GM19043 (cell line): ENCODE data around the gene CCDC102A.

Experiments
- ATAC-seq: cut with Tn5 transposase; IDR thresholded peaks from one replicate; pipeline ENCODE4 v1.9.1; 2021; ENCODE audit warnings: low read depth; ENCODE audit not compliant: unreplicated experiment

Gene CCDC102A

DNA sequence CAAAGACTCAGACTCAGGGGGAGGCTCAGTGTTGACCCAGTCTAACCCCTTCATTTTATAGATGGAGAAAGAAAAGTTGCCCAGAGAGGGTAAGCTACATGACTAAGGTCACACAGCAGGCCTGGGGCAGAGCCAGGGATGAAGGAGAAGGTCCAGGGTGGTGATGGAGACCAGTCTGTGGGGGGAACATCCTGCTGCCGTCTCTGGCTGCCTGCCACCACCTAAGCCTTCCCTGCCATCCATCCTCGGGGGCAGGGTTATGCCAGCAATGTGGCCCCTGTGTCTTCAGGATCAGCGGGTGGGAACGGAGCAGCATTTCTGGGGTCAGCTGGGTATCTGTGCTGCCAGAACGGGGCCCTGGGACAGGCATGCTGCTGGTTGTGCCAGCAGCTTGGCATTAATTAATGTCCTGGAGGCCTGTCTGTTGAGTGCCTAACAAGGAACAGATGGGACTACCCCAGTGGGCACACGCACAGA, 55.6 kb downstream of the CCDC102A start:
- no peak for ATAC-seq

DNA sequence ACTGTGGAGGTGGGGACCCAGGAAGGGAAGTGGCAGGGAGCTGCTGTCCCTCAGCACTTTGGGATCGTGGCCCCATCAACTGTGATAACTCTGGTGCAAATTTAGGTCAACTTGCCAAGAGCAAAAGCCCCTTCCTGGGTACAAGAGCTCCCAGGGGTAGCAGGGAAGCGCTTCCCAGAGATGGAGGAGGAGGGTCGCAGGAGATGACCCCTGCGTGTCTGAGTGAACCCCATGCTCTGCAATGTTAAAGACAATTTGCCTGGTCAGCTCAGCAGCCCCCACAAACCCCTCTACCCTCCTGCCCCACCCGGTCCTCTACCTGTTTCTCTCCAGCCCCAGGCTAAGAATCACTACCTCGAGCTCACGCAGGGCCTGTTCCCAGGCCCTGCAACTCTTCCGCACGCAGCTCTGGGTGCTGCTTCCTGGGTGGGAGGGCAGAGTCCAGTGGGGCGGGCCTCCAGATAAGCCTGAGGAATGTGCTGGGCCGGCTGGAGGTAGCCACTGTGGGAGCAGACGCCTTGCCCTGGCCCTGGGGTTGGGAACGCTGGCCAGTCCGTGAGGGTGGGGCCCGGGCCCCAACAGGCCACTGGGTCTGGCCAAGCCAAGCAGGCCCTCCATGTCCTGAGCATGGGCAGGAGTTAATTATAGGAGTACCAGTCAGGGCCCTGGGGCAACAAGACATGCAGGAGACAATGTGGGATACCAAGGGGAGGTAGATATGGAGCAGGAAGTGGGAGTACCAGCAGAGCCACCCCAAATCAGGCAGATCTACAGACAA, 56.2 kb downstream of the CCDC102A start:
- no peak for ATAC-seq

DNA sequence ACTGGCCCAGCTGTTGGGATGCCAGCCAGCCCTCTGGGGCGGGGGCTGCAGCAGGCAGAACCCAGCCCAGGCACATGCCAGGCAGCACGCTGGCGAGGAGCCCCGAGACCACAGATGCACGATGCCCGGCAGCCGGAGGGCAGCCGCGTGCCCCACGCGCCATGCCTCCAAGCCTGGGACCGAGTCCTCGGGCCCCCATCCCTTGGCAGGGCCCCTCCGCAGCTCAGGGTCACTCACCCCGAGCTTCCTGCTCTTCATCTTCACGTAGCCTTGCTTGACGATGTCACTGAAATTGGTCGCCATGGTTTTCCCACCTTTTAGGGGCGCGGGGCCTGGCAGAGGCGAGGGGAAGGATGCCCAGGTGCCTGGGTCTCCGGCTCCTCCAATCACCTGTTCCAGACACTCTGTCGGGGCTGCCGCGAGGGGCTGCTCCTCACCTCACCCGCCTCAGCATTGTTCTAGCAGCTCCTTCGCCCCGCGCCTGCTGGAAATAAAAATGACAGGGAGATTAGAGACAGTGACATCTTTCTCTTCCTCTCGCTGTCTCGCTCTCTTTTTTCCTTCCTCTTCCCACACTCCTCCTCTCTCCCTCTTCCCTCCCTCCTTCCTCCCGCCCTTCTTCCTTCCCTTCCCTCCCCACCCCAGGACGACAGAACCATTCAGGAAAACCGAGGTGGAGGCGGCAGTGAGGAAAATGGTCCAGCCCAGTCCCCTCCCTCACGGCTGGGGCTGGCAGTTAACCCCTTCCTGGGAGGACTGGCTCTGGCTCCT, 57.0 kb downstream of the CCDC102A start:
- ATAC-seq: no peak

DNA sequence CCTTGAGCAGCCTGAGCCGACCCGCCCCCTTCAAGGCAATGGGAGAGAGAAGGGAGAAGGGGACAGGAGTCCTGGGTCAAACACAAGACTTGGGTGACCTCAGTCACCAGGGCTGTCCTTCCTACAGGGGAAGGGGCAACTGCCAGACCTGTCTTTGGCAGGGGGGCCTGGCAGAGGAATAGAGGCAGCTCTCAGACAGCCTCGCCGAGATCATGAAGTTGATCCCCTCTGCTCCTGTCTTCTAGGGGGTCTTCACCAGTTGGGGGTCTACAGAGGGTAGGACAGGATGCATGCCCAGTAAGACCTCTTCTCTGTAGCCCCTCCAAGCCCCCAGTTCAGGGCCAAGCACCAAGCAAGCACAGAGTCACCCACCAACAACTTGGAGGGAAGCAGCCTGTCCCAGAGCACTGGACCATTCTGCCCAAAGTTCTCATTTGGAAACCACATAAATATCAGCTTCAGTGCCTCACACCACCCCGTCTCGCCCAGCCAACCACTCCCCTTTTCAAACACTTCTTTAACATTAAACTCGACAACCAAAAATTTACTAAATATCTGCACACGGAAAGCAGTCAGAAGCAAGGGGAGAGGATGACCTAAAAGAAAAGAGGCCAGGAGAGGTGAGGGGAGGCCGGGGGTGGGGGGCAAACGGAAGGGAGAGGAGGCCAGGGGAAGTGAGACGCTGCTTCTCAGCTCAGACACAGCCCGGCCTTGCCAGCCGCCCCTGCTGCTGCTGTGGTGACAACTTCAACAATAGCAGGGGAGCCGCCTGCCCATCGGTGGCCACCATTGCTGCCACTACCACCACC, 57.8 kb downstream of the CCDC102A start:
- no peak for ATAC-seq

DNA sequence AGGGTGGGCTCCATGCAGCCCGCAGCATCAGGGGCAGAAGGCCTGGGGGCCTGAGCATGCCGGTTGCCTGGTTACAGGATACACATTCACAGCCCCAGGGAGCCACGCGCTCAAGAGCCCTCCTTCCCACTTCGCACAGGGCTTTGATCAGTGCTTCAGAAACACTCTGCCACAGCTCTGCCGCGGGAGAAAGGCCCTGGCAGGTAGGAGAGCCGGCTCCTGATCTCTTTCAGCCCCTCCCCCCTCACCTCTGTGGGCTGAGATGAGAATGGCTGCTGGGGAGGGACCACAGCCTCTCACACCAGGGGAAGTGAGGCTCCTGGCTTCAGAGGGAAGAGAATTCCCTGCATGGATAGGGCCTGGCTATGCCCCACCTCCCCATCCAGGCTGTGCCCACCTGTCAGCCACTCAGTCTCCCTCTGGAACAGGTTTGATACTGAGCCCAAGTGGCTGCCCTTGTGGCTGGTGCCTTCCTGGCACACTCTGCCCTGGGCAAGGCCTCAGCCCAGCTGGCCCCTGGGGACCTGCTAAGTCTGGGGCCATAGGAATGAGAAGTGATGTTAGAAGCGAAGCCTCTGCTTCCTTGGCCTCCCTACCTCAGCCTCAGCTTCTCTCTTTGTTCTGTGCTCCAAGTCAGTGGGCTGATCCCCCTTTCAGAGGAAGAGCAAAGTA, 58.7 kb downstream of the CCDC102A start:
- no peak for ATAC-seq

DNA sequence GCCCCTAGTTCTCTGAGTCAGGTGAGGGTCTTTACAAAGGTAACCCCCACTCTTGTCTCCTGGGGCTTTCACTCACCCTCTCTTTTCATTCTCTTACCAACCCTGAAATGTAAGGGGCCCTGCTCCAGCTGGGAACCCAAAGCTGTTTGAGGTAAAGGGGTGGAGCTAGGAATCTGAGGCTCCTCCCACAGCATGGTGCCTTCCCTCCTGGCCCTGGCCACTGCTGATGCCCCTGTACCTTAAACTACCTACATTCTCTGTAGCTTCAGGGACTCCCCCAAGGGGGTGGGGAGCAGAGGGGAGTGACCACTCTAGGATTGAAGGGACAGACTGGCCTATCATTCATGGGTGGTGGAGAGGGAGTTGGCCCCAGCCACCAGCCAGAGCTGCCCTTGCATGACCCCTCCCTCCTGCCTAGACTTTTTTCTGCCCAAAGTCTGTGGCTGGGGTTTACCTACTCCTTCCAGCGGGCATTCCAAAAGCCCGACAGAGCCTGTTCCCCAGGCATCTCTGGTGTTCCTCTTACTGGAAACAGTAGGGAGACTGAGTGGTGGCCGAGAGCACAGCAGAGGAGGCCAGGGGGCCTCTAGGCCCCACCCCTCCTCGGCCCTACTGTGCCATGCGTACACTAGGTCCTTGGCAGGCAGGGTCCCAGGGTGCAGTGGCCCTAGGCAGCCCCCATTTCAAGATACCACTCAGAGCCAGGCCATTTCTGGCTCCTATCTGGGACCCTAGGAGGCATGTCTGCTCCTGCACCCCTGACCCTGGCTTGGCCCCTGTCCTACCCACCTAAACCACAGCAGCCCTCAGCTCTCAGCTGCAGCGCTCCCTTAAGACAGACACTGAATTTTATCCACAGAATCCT, 59.6 kb downstream of the CCDC102A start:
- no peak for ATAC-seq

DNA sequence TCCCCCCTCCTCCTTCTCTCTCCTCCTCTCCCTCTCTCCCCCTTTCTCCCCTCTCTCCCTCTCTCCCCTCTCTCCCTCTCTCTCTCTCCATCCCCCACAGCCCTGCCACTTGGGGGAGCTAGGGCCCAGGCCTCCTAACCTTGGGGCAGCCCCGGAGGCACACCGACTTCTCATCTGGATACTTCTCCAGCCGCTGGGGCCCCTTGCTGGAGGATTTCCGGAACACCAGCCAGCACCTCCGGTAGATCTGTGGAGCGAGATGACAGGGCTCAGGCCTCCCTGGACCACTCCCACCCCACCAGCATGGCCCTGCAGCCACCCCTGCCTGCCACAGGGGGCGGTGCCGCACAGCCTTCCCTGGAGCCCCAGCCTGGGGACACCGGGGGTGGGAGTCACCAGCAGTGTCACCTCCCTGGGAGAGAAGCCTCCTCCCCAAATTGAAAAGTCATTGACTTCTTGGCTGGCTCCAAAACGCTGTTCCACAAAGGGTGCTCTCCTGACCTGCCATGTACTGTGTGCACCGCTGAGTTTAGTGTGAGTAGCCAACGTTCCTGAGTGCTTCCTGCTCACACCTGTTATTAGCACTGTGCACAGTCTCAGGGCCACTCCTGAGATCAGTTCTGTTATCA, 60.5 kb downstream of the CCDC102A start:
- ATAC-seq: peak; percentile 95

DNA sequence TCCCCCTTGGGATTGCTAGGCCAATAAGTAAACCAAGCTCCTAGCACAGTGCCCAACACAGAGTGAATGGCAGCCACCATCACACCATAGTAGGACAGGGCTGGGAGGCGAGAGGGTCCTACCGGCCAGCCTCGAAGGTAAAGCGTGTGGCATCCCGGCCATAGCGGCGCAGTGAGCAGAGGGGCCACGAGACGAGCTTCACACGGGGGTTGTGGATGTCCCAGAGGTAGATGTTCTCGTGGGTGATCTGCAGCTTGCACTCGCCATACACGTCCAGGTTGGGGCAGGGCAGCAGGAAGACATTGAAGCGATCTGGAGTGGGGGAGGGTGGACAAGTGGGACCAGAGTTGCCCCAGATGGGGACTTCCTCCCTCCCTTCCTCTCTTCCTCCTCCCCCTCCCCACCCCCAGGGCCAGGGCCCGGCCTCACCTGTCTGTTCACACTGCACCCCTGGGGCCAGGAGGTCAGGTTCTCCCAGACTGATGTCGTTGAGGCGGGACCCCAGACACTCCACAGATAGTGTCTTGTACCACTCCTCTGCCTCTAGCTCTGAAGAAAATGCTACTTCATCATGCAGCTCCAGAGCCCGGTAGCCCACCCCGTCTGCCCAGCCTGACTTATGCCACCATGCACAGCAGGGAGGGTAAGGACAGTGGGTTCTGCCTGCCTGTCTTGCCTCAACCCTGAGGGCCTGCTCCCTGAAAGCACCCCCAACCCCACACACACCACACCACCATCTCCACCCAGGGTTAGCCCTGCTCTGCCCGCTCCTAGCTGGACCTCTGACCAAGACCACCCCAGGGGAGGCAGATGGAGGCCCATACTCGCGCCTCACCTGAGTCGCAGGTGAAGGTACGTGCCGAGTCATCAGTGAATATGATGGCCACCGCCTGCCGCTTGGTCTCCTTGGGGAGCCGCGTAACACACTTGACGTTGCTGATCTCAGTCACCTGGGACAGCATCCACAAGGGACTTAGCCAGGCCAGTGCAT, 61.4 kb downstream of the CCDC102A start:
- no peak for ATAC-seq

DNA sequence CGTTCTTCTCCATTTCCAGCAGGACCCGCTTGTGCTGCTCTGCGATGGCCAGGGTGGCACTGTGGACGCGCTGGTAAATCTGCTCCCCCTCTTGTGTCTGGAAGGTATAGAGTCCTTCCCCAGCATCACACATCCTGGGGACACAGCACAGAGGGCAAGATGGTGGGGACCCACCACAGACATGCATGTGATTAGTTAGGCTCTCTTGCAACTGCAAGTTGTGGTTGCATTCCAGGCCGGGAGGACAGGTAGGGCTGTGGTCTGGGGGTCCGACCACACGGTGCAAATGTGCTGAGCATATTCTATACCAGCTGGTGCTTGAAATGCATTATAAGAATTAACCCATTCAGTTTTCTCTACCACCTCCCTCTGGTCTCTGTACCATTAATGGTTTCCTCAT, 62.5 kb downstream of the CCDC102A start:
- ATAC-seq: no peak

DNA sequence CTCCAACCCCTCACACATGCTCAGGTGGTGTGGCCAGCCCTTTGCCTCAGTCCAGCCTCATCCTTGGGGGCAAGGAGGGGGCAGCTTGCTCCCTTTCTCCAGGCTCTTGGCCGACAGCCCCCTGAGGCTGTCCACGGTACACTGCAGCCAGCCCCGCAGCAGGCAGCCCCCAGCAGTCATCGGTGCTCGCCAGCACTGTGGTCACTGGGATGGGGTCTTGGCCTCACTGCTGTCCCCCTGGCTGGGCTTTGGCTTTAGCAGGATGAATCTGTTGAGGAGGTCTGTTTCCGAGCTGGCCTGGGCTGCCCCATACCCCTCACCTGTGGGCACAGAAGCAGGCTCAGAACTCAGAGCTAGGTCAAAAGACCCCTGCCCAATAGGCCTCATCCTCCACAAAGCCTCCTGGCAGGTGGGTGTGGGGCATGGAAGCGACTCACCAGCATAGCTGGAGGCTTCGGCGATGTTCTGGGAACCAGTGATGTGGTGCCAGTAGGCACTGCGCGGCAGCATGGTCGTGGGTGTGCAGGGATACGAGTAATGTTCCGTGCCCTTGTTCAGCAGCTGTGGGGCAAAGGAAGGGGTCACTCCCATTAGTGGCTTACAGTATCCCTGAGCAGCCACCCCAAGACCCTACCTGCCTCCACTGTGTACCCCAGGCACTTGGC, 63.1 kb downstream of the CCDC102A start:
- ATAC-seq: no peak

DNA sequence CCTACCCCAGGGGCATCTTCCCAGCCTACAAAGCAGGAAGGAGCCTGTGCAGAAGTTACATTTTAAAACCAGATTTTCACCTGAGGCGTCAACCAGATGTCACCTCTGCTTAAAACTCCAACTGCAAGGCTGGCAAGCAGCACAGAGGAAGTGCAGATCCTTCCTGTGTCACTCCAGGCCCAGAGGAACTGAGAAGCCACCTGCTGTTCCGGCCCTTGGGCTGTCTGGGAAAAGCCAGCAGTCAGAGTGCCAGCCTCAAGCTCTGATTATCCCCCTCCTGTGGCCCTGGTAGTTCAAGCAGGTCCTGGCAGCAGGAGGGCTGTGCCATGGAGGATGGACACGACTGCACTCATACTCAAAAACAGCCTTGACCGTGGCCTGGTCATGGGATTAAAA, 63.7 kb downstream of the CCDC102A start:
- ATAC-seq: no peak

DNA sequence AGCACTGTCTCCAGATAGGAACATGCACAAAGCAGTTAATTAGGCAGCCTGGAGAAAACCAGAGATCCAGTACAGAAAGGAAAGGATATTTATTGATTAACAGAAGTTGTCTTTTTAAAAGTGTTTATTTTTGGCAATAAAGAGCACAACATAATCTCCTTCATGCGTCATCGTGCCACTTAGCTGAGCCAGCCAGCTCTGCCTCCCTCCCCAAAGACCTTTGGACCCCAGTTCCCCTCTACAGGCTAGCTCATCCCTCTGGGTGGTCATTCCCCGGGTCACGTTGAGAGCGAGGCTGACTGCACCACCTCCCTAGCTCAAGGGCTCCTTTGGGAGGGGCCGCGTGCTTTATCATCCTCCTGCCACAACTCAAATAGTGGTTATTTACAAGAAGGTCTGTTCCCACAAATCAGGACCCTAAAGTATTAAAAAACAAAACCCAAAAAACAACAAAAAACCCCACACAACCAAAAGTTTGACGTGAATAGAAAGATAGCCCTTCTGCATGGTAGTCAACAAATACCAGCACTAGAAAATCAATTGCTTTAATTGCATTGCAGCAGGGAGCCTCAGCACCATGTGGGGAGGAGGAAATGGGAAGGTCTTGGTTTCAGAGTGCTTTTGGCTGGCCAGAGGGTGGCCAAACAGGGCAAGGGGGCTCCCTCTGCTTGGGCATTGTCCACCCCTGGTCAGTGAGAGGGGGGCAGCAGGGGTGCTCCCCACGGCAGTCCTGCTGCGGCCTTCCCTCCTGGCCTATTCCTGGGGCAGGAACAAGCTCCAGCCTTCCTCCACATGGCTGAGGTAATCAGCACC, 64.3 kb downstream of the CCDC102A start:
- no peak for ATAC-seq

DNA sequence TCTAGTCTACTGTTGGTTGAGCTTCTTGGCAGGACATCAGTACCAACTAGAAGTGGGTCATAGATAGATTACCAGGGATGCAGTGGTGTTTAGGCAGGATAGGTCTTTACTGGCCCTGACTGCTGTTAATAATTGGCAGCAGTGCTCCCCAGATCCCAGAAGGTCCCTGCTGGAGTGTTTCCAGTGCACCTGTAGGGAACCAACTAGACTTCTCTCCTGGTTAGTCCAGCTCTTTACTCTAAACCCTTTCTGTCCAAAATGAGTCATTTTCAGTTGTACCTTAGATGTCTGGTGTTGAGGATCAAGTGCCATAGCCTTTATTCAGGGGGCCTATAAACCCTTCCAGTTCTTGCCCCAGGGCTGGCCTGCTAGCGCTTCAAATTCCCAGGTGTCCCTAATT, 65.2 kb downstream of the CCDC102A start:
- no peak for ATAC-seq

DNA sequence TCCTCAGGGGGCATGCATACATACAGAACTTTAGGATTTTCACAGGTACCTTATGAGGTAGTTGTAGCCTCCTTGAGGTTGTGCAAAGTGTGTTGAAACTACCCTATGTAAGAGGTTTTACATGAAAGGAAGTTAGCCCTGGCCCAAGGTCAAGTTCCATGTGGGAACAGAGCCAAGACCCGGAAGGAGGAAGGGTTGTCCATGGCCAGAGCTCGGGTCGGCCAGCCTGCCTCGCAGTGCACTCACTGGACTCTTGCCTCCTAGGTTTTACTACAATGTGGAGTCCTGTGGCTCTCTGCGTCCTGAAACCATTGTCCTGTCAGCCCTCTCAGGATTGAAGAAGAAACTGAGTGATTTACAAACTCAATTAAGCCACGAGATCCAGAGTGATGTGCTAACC, 65.7 kb downstream of the CCDC102A start:
- ATAC-seq: no peak

DNA sequence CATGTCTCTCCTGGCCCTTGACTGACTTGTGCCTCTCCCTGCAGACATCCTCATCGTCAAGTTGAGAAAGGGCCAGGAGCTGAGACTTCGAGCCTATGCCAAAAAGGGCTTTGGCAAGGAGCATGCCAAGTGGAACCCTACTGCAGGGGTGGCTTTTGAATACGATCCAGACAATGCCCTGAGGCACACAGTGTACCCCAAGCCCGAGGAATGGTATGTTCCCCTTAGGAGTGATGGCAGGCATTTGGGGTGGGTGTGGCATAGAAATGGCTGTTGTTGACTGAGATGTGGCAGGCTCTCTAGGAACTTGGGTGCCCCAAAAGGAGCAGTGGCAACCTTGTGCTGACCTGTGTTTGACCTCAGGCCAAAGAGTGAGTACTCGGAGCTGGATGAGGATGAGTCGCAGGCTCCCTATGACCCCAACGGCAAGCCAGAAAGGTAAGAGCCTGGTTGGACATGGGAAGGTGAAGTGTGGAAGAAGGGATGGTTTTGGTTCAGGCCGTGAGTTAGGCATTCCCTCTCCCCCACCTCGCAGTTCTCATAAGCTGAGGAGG, 66.4 kb downstream of the CCDC102A start:
- no peak for ATAC-seq

DNA sequence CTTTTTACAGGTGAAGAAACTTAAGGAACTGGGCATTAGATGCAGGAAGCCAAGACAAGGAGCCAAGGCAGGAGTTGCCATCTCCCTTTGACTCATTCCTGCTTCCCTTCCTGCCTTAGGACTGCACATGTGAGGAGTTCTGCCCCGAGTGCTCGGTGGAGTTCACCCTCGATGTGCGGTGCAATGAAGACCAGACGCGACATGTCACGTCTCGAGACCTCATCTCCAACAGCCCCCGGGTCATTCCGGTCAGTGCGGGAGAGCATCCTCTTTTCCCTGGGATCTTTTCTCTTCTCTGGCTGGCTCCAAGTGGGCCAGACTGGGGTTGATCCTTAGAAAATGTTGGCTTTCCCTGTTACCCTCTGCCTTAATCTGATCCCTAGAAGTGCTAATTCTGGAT, 67.3 kb downstream of the CCDC102A start:
- ATAC-seq: no peak
